NCI-H2227 treated with DMSO at 0.1 percent for 48 hours (cell line): ENCODE results near the gene ARV1.
"Not testable (repeated sequence)": the region's sequence is repeated elsewhere in the genome, so short reads cannot be mapped to it uniquely, and the experiment has no call there.

ENCODE experiments used
- DNase-seq: peaks from one replicate; lab custom pipeline; 2025; lab: John Stamatoyannopoulos, UW

The ARV1 gene

DNA sequence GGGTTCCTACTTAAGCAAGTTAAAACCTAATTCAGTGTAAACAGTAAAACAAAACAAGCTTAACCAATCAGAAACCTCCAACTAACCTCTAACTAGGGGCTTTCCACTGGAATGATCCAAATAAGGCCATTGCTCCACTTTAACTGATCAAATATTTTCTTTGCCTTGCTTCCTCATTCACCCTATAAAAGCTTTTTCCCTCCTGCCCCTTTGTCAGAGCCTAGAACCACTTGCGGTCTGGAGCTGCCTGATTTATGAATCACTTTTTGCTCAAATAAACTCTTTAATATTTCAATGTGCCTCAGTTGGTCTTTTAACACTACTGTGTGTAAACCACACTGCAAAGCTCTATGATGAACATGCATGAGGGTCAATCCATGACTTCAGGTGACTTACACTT is 65.7 kb downstream of the ARV1 start:
- no peak for DNase-seq

DNA sequence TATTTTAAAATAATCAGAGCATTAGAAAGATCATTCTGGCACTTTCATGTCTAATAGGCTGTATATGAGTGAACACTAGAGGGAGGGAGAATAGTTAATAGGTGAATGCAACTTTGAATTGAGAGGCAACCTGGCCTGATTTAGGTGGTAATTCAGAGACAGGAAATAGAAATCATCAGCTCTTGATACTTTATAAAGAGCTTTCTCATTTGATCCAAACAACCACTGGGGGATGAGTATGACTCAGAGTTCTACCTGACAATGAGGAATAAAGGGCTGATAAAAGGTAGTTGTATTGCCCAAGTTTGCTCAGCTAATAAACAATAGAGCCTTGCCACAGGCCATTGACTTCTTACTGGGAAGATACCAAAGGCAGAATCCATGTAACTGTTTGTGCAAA is 66.4 kb downstream of the ARV1 start:
- DNase-seq: no peak

DNA sequence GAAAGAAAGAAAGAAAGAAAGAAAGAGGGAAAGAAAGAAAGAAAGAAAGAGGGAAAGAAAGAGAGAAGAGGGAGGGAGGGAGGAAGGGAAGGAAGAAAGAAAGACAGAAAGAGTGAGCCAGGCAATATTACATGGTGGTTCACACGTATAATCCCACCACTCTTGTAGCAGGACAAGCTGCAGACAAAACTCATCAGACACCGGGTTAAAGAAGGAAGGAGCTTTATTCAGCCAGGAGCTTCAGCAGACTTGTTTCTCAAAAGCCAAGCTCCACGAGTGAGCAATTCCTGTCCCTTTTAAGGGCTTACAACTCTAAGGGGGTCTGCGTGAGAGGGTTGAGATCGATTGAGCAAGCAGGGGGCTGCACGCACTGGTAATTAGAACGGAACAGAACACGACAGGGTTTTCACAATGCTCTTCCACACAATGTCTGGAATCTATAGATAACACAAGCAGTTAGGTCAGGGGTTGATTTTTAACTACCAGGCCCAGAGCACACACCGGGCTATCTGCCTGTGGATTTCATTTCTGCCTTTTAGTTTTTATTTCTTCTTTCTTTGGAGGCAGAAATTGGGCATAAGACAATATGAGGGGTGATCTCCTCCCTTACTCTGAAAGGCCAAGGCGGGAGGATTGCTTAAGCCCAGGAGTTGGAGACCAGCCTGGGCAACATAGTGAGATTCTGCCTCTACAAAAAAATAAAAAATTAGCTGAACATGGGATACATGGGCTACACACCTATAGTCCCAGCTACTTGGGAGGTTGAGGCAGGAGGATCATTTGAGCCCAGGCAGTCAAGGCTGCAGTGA is 67.2 kb downstream of the ARV1 start:
- not testable (repeated sequence) for DNase-seq

DNA sequence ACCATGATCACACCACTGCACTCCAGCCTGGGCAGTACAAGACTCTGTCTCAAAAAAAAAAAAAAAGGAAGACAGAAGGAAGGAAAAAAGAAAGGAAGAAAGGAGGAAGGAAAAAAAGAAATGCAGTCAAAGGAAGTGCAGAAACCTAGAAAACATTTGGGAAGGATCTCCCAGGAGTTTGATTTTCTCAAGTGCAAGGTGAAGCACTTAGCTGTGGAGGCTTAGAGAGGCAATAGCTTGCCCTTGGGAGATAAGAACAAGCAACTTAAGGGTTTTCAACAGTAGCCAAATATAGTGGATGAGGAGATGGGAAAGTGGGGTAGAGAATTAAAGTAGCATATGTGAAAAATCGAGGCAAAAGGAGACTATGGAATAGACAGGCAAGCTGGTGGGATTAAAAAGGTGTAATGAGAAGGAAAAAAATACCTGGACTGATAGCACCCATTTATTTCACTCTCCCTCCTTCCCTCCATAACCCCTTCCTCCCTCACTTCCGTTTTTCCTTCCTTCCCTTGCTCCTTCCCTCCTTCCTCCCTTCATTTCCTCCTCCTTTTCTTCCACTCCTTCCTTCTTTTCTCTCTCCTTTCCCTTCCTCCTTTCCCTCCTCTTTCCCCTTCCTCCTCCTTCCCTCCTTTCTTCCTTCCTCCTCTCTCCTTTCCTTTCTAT is 68.0 kb downstream of the ARV1 start:
- DNase-seq: no peak

DNA sequence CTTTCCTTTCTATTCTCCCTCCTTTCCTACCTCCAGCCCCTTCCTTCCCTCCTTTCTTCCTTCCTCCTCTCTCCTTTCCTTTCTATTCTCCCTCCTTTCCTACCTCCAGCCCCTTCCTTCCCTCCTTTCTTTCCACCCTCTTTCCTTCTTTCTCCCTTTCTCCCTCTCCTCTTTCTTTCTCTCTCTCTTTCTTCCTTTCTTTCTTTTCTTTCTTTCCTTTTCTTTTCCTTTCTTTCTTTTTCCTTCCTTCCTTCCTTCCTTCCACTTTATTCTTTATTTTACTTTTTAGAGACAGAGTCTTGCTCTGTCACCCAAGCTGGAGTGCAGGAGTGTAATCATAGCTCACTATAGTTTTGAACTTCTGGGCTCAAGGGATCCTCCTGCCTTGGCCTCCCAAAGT is 68.6 kb downstream of the ARV1 start:
- DNase-seq: not testable (repeated sequence)

DNA sequence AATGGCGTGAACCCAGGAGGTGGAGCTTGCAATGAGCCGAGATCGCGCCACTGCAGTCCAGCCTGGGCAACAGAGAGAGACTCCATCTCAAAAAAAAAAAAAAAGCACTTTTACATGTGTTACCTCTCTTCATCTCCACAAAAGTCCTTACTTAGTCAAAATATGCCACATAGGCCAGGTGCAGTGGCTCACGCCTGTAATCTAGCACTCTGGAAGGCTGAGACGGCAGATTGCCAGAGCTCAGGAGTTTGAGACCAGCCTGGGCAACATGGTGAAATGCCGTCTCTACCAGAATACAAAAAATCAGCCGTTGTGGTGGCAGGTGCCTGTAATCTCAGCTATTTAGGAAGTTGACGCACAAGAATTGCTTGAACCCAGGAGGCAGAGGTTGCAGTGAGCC is 69.5 kb downstream of the ARV1 start:
- DNase-seq: not testable (repeated sequence)

DNA sequence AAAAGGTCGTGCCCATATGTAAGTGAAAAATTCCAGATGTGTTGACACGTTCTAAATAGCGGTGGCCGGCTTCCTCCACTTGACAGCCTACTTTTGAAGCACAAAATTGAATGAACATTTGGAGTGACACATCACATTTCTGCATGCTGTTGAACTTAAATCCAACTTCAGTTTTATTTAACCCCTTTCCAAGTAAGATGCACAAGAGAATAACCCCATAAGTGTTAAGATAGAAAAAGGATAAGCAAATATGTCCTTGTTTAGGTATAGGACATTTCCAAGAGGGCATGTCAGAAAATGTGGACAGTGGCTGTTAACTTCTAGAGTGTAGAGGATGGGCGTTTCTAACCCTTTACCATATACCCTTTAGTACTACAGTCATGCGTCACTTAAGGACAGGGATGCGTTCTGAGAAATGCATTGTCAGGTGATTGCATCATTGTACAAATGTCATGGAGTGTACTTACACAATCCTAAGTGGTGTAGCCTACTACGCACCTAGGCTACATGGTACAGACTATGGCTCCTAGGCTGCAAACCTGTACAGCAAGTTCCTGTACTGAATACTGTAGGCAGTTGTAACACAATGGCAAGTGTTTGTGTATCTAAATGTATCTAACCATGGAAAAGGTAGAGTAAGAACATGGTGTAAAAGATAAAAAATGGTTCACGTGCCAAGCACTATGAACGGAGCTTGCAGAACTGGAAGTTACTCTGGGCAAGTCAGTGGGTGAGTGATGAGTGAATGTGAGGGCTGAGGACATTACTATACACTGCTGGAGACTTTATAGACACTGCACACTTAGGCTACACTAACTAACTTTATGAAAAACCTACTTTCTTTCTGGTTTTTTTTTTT is 70.5 kb downstream of the ARV1 start:
- DNase-seq: no peak
